ENCODE data around the gene AMY1A.
"Not testable (repeated sequence)": the region's sequence is repeated elsewhere in the genome, so short reads cannot be mapped to it uniquely, and the experiment has no call there.

- TF ChIP-seq, protein P1, sequence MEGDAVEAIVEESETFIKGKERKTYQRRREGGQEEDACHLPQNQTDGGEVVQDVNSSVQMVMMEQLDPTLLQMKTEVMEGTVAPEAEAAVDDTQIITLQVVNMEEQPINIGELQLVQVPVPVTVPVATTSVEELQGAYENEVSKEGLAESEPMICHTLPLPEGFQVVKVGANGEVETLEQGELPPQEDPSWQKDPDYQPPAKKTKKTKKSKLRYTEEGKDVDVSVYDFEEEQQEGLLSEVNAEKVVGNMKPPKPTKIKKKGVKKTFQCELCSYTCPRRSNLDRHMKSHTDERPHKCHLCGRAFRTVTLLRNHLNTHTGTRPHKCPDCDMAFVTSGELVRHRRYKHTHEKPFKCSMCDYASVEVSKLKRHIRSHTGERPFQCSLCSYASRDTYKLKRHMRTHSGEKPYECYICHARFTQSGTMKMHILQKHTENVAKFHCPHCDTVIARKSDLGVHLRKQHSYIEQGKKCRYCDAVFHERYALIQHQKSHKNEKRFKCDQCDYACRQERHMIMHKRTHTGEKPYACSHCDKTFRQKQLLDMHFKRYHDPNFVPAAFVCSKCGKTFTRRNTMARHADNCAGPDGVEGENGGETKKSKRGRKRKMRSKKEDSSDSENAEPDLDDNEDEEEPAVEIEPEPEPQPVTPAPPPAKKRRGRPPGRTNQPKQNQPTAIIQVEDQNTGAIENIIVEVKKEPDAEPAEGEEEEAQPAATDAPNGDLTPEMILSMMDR (optimal IDR thresholded peaks at IDR 0.05 in 1 of 3, IDR thresholded peaks at IDR 0.05 in 1 of 3, conservative IDR thresholded peaks at IDR 0.05 in 1 of 3; ENCODE audit: extremely low read depth in 1 of 3, insufficient read depth in 2 of 3, low read length in 3 of 3) = not testable (repeated sequence)
- not testable (repeated sequence) for TF ChIP-seq EZH2 (IDR thresholded peaks at IDR 0.05; ENCODE audit: low read length)
These were observed 54.8 kb downstream of the AMY1A start for GRCh38 chr1:103710381-103710780.

Measured in keratinocyte (primary cell).